GM19193 (cell line): ENCODE measurements around the gene CCNT1.

ENCODE experiments used
- POLR2A ChIP-seq: IDR thresholded peaks from 4 replicates; pipeline ENCODE4 v1.6.1; 2011; ENCODE audit not compliant: insufficient read depth, insufficient read length; ENCODE audit errors: extremely low read depth

The CCNT1 gene

GRCh38 chr12:48716493-48717251 lies at the start of gene CCNT1:
Gene CCNT1 (minus strand): TSS chr12:48716707. CDS start chr12:48716675, 32 bp downstream.
- TF ChIP-seq POLR2A: peak; percentile 84

DNA sequence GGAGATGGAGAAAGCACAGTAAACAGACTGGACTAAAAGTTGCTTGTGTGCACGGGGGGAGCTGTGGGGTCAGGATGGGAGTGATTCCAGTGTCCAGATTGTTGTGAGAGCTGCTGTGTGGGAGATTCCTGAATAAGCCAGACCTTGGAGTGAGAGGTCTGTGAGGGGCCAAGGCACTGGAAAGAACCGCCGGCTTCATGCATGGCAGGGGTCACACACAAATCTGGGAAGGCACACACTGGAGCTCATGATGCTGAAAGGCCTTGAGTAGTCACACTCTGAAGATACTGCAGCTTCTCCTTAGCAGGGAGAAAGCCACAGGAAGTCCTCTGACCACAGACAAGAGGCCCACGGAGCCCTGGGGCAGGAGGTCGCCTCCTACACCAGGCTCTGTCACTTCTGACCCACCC lies 49.3 kb upstream of the CCNT1 start:
- TF ChIP-seq POLR2A: no peak

DNA sequence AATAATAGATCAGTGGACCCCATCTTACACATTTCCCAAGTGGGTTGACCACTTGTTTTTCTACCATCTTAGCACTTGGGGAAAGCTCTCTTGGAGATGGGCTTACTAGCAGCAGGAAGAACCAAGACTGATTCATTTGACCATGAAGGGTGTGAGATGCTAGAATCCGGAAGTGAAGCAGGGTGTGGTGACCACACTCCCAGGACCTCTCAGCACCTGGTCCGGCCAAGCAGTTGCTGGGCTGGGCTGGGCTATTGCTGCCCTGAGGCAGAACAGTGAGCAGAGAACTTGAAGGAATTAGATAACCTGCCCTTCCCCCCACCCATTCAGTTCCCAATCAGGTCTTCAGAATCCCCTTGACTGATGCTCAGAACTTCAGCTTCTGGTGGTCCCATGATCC lies 48.0 kb upstream of the CCNT1 start:
- TF ChIP-seq POLR2A: no peak

DNA sequence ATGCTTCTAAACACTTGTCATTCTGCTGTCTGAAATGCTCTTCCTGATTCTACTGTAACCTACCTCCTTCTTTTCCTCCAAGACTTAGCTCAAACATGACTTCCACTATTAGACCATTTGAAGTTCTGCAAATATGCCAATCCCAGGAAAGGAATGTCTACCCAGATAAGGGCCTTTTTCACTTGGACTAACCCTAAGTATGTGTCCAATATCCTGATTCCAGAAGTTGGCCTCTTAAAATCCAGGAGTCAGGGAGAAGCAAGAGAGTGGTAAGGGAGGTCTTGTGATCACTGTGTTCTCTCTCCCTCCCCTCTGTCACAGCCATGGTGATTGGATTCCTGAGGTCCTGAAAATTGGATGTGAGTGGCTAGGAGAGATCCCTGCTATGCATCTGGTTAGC lies 42.2 kb upstream of the CCNT1 start:
- TF ChIP-seq POLR2A: no peak

DNA sequence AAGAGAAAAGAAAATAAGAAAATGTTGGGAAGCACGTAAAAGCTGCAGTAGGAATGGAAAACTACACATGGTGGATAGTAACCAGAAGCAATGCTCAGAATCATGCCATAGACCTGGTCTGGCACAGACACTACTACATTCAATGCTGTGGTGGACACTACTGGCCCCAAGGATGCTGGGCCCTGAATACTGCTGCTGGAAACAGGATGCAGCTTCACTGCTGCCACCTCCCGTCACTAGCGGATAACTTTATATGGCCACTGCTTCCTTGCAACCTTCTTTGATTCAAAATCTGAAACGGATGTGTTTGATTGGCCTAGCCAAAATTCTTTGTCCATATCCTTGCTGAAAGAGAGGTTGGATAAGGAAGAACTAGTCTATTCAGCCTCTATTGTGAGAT lies 41.7 kb upstream of the CCNT1 start:
- TF ChIP-seq POLR2A: no peak

GRCh38 chr12:48750769-48751356 lies 34.4 kb upstream of the CCNT1 start:
- TF ChIP-seq POLR2A: no peak

- no peak for TF ChIP-seq POLR2A
These were observed 33.7 kb upstream of the CCNT1 start for GRCh38 chr12:48750215-48750614.

- no peak for TF ChIP-seq POLR2A
These were observed 27.9 kb upstream of the CCNT1 start for GRCh38 chr12:48744251-48745008.

DNA sequence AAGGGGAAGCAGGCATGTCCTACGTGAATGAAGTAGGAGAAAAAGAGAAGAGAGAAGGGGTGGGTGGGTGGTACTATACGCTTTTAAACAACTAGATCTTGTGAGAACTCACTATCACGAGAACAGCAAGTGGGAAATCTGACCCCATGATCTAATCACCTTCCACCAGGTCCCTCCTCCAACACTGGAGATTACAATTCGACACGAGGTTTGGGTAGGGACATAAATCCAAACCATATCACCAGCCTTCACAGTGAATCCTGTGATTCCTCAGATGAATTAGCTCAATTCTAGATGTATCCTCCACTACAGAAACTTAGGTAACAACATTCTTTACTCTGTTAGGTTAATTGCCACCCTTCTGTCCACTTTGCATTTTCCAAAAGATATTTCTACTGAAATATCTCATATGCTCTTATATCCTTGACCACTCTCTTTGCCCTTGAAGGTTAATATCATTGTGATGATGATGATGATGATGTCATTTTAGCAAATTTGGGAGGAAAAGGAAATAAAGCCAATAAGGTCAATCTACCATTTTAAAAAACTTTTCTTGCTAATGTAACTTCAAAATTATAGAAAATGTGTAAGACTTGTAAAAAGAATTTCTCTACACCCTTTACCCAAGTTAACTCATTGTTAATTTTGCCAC lies 23.2 kb upstream of the CCNT1 start:
- no peak for TF ChIP-seq POLR2A

- no peak for TF ChIP-seq POLR2A
These were observed 19.9 kb upstream of the CCNT1 start for GRCh38 chr12:48736456-48736855.

GRCh38 chr12:48728807-48729206 lies 12.3 kb upstream of the CCNT1 start:
- TF ChIP-seq POLR2A: no peak

- no peak for TF ChIP-seq POLR2A
These were observed 767 bp upstream of the CCNT1 start for GRCh38 chr12:48717252-48717695.

DNA sequence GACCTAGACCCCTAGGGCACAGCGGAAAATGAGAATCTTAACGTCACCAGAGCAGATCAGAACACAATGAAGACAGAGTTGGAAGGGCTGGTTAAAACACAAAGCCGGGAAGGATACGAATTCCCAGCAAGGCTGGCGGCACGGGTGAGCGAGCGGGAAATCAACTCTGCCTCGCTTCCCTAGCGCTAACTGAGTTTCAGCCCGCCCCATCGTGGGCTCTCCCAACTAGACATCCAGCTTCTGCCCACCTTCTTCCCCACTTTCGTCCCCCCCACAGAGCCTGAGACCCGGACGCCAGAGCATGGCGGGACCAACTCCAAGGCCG lies 377 bp downstream of the CCNT1 start:
- no peak for TF ChIP-seq POLR2A

GRCh38 chr12:48712209-48712608 lies 4.3 kb downstream of the CCNT1 start:
- TF ChIP-seq POLR2A: no peak

GRCh38 chr12:48696626-48697025 lies 19.9 kb downstream of the CCNT1 start:
- no peak for TF ChIP-seq POLR2A

- TF ChIP-seq POLR2A: no peak
These were observed 20.6 kb downstream of the CCNT1 start for GRCh38 chr12:48695859-48696258.

GRCh38 chr12:48694038-48694437 lies 22.5 kb downstream of the CCNT1 start:
- no peak for TF ChIP-seq POLR2A
